Measurements from ENCODE around the gene CREB5.
"Not testable (repeated sequence)": the region's sequence is repeated elsewhere in the genome, so short reads cannot be mapped to it uniquely, and the experiment has no call there.

CREB5 gene

GRCh38 chr7:28411876-28412662, at the start of gene CREB5:
TSS of gene CREB5 (plus strand) at chr7:28412518. CDS start at chr7:28412915, 397 bp downstream.
- no peak for DNase-seq

GRCh38 chr7:28362812-28363211, 49.5 kb upstream of the CREB5 start:
- no peak for DNase-seq

DNA sequence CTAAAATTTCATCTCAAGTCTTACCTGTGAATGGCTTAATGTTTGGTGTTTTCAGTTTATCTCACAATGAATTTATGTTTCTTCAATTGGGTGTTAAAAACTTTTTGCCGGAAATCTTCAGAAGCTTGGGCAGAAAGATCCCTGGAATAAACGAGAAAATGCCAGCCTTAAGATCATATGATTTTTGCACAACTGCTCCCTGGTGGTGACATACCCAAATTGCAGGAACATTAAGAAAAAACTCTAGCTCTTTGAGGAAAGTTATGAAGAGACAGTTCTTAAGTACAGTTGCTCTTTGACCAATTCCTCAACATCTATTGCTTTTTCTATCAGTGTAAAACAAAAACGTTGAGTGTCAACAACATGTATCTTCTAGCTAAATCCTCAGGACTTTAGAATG, 48.2 kb upstream of the CREB5 start:
- no peak for DNase-seq

DNA sequence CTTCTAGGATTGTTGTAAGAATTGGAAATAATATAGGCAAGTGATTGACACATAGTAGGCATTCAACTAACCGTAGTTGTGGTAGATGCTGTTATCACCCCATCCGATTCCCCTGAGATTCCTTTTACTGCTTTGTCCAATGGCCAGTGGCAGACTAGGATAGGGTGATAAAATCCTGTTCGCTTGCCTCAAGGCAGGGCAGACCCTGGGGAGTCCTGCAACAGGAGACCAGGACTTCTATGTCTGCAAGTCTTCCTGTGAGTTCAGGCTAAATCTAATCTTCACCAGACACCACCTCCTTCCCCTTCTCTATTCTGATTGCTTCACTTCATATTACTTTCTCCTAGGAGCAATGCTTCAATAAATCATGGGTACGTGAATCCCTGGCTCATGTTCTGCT, 42.8 kb upstream of the CREB5 start:
- DNase-seq = no peak

- no peak for DNase-seq
Observed at GRCh38 chr7:28371846-28372245, 40.5 kb upstream of the CREB5 start.

GRCh38 chr7:28373990-28374389, 38.3 kb upstream of the CREB5 start:
- DNase-seq = no peak

- no peak for DNase-seq
Observed at GRCh38 chr7:28375729-28376128, 36.6 kb upstream of the CREB5 start.

DNA sequence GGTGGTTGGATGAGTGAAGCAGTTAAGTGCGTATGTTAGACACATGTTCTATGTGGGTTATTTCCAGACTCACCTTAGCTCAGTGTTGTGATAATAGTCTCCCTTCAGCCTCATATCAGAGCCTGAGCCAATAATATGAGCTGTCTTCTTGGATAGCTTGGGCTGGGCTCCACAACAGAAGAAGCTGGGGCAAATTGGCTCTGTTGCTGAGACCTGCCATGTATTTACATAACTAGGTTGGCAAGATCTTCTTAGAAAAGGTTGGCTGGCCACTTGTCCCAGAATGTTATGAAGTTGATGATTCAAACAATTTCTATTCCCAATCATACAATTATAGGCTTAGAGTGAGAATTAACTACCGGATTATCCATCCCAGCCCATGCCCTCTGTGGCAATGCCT, 35.7 kb upstream of the CREB5 start:
- DNase-seq = no peak

- DNase-seq = no peak
Observed at GRCh38 chr7:28378574-28379149, 33.7 kb upstream of the CREB5 start.

GRCh38 chr7:28381466-28381865, 30.9 kb upstream of the CREB5 start:
- DNase-seq = no peak

GRCh38 chr7:28382144-28382543, 30.2 kb upstream of the CREB5 start:
- no peak for DNase-seq

GRCh38 chr7:28383975-28384374, 28.3 kb upstream of the CREB5 start:
- no peak for DNase-seq

DNA sequence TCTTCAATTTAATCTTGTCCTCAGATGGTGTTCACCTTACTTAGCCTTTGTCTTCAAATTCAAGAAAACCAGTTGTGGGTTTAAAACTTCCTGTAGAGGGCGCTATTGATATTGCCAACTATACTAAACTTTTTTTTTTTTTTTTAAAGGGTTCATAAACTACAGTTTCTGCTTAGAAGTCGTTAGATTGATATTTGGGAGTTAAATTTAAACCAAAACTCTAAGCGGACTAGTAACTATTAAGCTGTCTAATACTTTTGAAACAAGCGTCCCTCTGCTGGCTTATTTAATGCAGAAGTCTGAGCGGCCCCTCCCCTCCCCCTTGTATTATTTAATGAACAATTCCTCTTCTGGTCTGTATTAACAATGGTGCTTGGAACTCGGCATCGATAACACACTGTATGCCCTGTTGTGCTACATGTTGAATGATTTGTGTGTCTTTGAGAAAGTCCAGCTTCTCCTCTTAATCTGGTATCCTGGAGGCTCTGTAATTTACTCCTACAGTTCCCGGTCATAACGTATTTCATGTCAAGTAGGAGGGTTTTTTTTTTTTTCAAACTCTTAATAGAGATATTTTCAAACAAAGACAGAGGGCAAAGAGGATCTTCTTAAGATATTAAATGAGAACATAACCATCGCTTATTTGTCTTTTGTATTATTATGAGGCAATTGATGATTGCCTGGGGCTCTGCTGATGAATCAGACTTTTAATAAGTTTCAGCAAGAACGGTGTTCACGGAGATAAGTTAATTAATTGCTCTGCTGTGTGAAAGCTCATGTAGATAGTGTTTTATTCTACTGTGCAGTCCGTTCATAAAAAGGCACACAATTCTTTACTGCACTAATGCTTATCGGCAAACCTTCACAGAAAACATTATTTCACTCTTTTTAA, 22.6 kb upstream of the CREB5 start:
- DNase-seq = no peak

DNA sequence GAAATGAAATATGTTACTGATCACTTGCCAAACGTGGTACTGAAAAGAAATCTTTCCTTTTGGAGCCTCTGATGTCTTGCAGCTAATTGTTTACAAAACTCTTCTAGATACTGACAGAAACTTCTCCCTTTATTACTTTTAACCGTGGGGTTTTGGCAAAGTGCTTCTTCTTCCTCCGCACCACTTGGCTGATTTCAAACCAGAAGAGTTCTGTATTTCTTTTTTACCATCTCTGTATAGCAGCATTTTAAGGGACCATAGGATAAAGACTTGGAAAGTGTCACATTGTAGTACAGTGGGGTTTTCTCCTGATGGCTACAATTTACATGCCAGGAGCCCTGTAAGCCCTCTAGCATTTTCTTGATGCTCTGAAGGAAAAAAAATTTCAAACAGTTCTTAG, 21.9 kb upstream of the CREB5 start:
- DNase-seq = no peak

GRCh38 chr7:28392289-28392688, 20.0 kb upstream of the CREB5 start:
- DNase-seq = no peak

- DNase-seq = no peak
Observed at GRCh38 chr7:28395404-28395803, 16.9 kb upstream of the CREB5 start.

DNA sequence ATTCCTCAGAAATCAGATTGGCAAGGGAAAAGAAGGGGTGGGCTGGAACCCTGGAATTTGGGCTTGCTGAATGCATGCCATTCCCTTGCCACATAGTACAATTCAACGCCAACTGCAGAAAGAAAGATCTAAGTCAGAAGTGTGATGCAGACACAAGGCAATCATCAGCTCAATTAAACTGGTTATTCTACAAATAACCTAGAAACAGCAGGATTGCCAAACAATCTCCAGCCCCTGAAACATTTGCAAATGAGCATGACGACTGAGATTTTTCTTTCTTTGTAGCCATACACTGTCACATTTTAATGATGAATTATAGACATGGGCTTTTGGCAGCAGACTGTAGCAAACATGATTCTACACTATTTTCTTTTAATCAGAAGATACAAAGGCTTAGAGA, 16.5 kb upstream of the CREB5 start:
- DNase-seq = no peak

- DNase-seq = no peak
Observed at GRCh38 chr7:28397141-28397540, 15.2 kb upstream of the CREB5 start.

DNA sequence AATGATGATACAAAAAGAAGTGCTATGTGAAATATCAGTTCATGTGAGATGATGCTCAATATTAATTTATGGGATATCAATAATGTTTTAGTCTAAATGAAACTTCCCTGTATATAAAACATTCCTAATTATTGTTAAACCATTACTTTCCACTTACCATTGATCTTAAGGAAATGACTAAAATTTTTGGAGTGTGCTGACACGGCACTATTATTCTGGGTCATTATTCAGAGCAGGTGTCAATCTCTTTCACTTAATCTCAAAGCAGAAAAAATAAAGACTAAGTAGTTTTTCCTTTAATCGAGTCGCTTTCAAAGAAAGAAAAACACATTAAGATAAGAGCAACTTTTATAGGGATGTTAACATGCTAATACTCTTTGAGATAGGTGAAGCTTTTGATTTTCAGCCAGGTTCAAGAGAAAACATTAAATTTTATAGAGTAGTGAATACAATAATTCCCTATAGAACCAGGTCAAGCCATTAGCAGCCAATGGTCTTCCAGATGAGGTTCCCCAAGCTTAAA, 11.4 kb upstream of the CREB5 start:
- DNase-seq = no peak

DNA sequence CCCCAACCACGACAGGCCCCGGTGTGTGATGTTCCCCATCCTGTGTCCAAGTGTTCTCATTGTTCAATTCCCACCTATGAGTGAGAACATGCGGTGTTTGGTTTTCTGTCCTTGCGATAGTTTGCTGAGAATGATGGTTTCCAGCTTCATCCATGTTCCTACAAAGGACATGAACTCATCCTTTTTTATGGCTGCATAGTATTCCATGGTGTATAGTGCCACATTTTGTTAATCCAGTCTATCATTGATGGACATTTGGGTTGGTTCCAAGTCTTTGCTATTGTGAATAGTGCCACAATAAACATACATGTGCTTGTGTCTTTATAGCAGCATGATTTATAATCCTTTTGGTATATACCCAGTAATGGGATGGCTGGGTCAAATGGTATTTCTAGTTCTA, 10.8 kb upstream of the CREB5 start:
- DNase-seq = not testable (repeated sequence)

DNA sequence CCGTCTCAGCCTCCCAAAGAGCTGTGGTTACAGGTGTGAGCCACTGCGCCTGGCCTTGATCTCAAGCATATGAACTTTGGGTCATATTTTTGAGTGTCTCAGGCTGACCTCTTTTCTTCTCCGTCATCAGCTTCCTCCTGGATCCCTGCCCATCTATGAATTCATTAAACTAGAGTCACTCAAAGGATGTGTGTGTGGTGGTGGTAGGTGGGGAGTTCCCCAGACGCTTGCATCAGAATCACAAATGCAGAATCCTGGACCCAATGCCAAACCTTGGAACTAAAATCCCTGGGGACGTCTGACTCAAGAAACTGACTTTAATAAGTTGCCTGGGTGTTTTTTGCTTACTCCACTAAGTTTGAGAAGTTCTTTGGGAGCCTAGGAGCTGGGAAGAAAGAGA, 6.7 kb upstream of the CREB5 start:
- no peak for DNase-seq

DNA sequence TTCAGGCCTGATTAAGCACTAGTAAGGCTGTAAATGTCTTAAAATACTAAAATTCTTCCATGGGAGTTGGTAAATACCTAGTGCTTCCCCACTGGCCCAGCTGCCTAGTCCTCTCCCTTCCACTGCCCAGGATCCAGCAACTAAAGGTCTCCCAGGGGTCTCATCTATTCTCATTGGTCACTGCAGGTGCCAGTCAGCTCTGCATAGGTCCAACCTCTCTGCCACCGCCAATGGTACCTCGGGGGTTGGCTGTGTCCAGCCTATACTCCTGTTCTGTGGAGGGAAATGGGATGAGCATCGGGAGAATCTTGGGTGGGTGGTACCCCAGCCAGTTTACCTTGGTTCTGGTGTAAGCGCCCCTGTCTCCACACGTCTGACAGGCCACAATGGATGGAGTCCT, 6.1 kb upstream of the CREB5 start:
- DNase-seq = no peak

DNA sequence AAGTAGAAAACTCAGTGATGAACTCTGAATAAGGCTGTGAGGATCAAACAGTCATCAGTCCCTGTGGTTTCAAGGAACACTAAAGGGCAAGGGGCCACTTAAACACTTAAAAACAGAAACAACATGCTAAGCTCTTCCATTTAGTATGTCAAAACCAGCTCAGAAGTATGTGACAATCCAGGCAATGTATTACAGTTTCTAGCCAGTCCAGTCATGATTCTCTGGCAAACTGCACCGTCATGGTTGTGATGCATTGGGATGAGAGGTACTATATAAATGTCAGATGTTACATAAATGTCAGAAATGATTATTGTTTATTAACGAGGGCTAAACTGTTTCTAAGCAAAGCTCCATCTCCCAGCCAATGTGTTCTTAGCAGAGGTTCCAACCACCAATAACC, 4.7 kb upstream of the CREB5 start:
- no peak for DNase-seq

Measured in activated gamma-delta T cell treated with Interleukin-2 at 50 U/mL for 16 hours (primary cell).